WTC11 (cell line): ENCODE measurements around the gene OOSP1. TPM values are rescaled to one million over a fixed set of nuclear protein-coding genes. Genes with fewer than 3 reads are reported as not detected.
A peak's percentile ranks its signal among the peaks of the same experiment; 100 is the strongest.

Source experiments
- ATAC-seq: fragments of 200-7000 bp; cut with Tn5 transposase; 2 replicates; pipeline ENCODE4 v1.10.0; 2021; ENCODE audit warnings: mild to moderate bottlenecking, moderate library complexity
- CTCF ChIA-PET: fragments of 300-600 bp; sonication (Branson Sonifier 250); formaldehyde crosslinking; loops from one replicate; lab custom pipeline; 2021; ENCODE audit warnings: antibody characterized with exemption; lab: Charles Lee
- POLR2A ChIA-PET: fragments of 350-600 bp; sonication (Branson Sonifier 250); formaldehyde crosslinking; loops from one replicate; lab custom pipeline; 2021; ENCODE audit warnings: antibody characterized with exemption; lab: Charles Lee
- DNase-seq: peaks from one replicate; pipeline ENCODE4 v3.0.0; 2021; ENCODE audit warnings: low spot score
- H3K27ac Mint-ChIP-seq: 2 replicates; pipeline ENCODE4 v1.8.0; 2021; ENCODE audit warnings: mixed read lengths
- H3K27me3 Mint-ChIP-seq: 2 replicates; pipeline ENCODE4 v1.8.0; 2021; ENCODE audit warnings: low read depth, mild to moderate bottlenecking, moderate library complexity, mixed read lengths
- H3K36me3 Mint-ChIP-seq: 2 replicates; pipeline ENCODE4 v1.8.0; 2021; ENCODE audit warnings: mixed read lengths
- H3K4me1 Mint-ChIP-seq: 2 replicates; pipeline ENCODE4 v1.8.0; 2022; ENCODE audit warnings: mixed read lengths
- H3K4me3 Mint-ChIP-seq: 2 replicates; pipeline ENCODE4 v1.8.0; 2021; ENCODE audit warnings: mild to moderate bottlenecking, moderate library complexity, mixed read lengths
- H3K9me3 Mint-ChIP-seq: 2 replicates; pipeline ENCODE4 v1.8.0; 2021; ENCODE audit warnings: mixed read lengths
- CBFB ChIP-seq: sonication (generic); formaldehyde crosslinking; IDR thresholded peaks from 2 replicates; pipeline ENCODE4 v1.8.1; 2022; ENCODE audit warnings: mild to moderate bottlenecking, low read depth, missing genetic modification reagents
- ETV6 ChIP-seq: sonication (generic); formaldehyde crosslinking; IDR thresholded peaks from 2 replicates; pipeline ENCODE4 v1.8.1; 2022; ENCODE audit warnings: mild to moderate bottlenecking, missing genetic modification reagents
- FOXK1 ChIP-seq: sonication (generic); formaldehyde crosslinking; IDR thresholded peaks from 2 replicates; pipeline ENCODE4 v1.8.0; 2022; ENCODE audit warnings: mild to moderate bottlenecking, moderate library complexity, missing genetic modification reagents
- FOXP1 ChIP-seq: sonication (generic); formaldehyde crosslinking; IDR thresholded peaks from 2 replicates; pipeline ENCODE4 v1.8.0; 2022; ENCODE audit warnings: missing genetic modification reagents, mild to moderate bottlenecking, moderate library complexity, borderline replicate concordance
- GRHL2 ChIP-seq: fragments of 250-450 bp; sonication (Bioruptor Pico); IDR thresholded peaks from 2 replicates; pipeline ENCODE4 v1.8.0; 2022; ENCODE audit warnings: mild to moderate bottlenecking, moderate library complexity; ENCODE audit not compliant: insufficient replicate concordance, severe bottlenecking
- GTF2I ChIP-seq: fragments of 250-450 bp; sonication (Bioruptor Pico); conservative IDR thresholded peaks from 2 replicates; pipeline ENCODE4 v1.4.0; 2021; ENCODE audit warnings: mild to moderate bottlenecking
- NR2C2 ChIP-seq: sonication (generic); formaldehyde crosslinking; IDR thresholded peaks from 2 replicates; pipeline ENCODE4 v1.8.0; 2022; ENCODE audit warnings: mild to moderate bottlenecking, missing genetic modification reagents
- PRRX2 ChIP-seq: fragments of 250-450 bp; sonication (Bioruptor Pico); IDR thresholded peaks from 2 replicates; pipeline ENCODE4 v1.8.0; 2021; ENCODE audit warnings: mild to moderate bottlenecking
- RELA ChIP-seq: sonication (generic); formaldehyde crosslinking; IDR thresholded peaks from 2 replicates; pipeline ENCODE4 v1.8.1; 2022; ENCODE audit warnings: missing genetic modification reagents, mild to moderate bottlenecking, borderline replicate concordance
- ZNF317 ChIP-seq: sonication (generic); formaldehyde crosslinking; IDR thresholded peaks from 2 replicates; pipeline ENCODE4 v1.8.1; 2023; ENCODE audit warnings: low read depth, mild to moderate bottlenecking, moderate library complexity, missing genetic modification reagents, borderline replicate concordance
- ZNF416 ChIP-seq: fragments of 250-450 bp; sonication (Bioruptor Pico); IDR thresholded peaks from 2 replicates; pipeline ENCODE4 v1.9.0; 2021; ENCODE audit warnings: mild to moderate bottlenecking, inconsistent platforms
- ZNF671 ChIP-seq: fragments of 250-450 bp; sonication (Bioruptor Pico); IDR thresholded peaks from 2 replicates; pipeline ENCODE4 v1.8.0; 2021; ENCODE audit warnings: mild to moderate bottlenecking
- total RNA-seq: library from RNA; stranded (reverse); gene quantifications from 3 replicates; pipeline ENCODE4 v1.2.3, GENCODE V29; 2021
- TF ChIP-seq, protein P1 (sequence below): sonication (generic); formaldehyde crosslinking; IDR thresholded peaks from 2 replicates; pipeline ENCODE4 v1.8.0; 2022; ENCODE audit warnings: mild to moderate bottlenecking, missing genetic modification reagents
- TF ChIP-seq, protein P2 (sequence below): fragments of 250-450 bp; sonication (Bioruptor Pico); IDR thresholded peaks from 2 replicates; pipeline ENCODE4 v1.8.0; 2021; ENCODE audit warnings: mild to moderate bottlenecking
- TF ChIP-seq, protein P3 (sequence below): sonication (generic); formaldehyde crosslinking; IDR thresholded peaks from 2 replicates; pipeline ENCODE4 v1.8.1; 2023; ENCODE audit warnings: mild to moderate bottlenecking, missing genetic modification reagents, moderate library complexity
- TF ChIP-seq, protein P4 (sequence below): sonication (generic); formaldehyde crosslinking; IDR thresholded peaks from 2 replicates; pipeline ENCODE4 v1.8.0; 2023; ENCODE audit warnings: missing genetic modification reagents
- TF ChIP-seq, protein P5 (sequence below): sonication (generic); formaldehyde crosslinking; IDR thresholded peaks from 2 replicates; pipeline ENCODE4 v1.8.1; 2022; ENCODE audit warnings: low read depth, missing genetic modification reagents, borderline replicate concordance
- TF ChIP-seq, protein P6 (sequence below): sonication (generic); formaldehyde crosslinking; IDR thresholded peaks from 2 replicates; pipeline ENCODE4 v1.8.1; 2022; ENCODE audit warnings: mild to moderate bottlenecking, moderate library complexity, missing genetic modification reagents
- TF ChIP-seq, protein P7 (sequence below): fragments of 250-450 bp; sonication (Bioruptor Pico); IDR thresholded peaks from 2 replicates; pipeline ENCODE4 v2.1.2; 2022; ENCODE audit warnings: mild to moderate bottlenecking, moderate library complexity

OOSP1 gene
- total RNA-seq, 1 experiment from 2014 or later, result not detected

DNA sequence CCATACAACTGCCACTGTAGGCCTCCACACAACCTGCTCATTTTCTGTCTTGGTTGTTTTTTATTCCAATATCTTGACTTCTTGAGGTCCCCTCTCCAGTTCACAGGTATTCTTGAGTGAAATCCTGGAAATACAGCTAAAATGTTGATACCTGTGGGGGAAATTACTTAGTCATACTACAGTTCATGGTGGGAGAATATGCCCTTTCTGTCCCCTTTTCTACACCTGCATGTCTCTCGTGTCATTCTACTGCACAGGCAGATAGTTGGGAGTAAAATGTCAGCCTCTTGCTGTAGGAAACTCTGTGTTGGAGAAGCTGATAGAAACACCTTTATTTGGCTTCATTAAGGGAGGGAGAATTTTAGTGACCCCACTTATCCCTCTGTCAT lies 30.2 kb downstream of the OOSP1 start (continued):
- no peak for TF ChIP-seq RELA (CRISPR knock-in tag)
- no peak for TF ChIP-seq GTF2I (CRISPR knock-in tag)
- no peak for TF ChIP-seq FOXP1

DNA sequence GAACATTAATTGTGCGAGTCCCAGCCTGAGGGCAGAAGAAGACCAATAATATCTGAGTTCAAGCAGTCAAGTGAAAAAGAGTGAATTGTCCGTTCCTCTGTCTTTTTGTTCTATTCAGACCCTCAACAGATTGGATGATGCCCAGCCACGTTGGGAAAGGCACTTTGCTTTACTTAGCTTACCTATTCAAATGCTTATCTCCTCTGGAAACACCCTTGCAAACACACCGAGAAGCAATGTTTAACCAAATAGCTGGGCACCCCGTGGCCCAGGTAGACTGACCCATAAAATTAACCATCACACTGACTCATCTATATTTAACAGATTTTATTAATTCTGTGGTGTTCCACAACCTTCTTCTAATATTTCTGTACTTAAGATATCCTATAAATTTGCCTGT lies 34.9 kb downstream of the OOSP1 start:
- Mint-ChIP-seq H3K4me3 (no peak overlapping the region), H3K36me3 (no peaks in the 10 kb centered on the region), H3K4me1 (peaks cover 12% of the 10 kb centered on the region), H3K27me3 (no peaks in the 10 kb centered on the region), H3K9me3 (no peaks in the 10 kb centered on the region)
- DNase-seq, result no peak
- CTCF ChIA-PET, result interaction anchor here (0.8 to 1.2 kb wide), 2 partner anchors 10 to 159 kb away, joined by 3 to 5 read pairs; partner anchors contain the start of gene OOSP4A
- ATAC-seq, result peak; percentile 75
- TF ChIP-seq ZNF671, result no peak
- TF ChIP-seq FOXK1 (CRISPR knock-in tag), result no peak
- no peak for TF ChIP-seq ETV6 (CRISPR knock-in tag)
- no peak for TF ChIP-seq ZNF416 (CRISPR knock-in tag)
- no peak for TF ChIP-seq PRRX2 (CRISPR knock-in tag)
- TF ChIP-seq, protein P1, sequence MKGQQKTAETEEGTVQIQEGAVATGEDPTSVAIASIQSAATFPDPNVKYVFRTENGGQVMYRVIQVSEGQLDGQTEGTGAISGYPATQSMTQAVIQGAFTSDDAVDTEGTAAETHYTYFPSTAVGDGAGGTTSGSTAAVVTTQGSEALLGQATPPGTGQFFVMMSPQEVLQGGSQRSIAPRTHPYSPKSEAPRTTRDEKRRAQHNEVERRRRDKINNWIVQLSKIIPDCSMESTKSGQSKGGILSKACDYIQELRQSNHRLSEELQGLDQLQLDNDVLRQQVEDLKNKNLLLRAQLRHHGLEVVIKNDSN, result no peak
- TF ChIP-seq, protein P2, sequence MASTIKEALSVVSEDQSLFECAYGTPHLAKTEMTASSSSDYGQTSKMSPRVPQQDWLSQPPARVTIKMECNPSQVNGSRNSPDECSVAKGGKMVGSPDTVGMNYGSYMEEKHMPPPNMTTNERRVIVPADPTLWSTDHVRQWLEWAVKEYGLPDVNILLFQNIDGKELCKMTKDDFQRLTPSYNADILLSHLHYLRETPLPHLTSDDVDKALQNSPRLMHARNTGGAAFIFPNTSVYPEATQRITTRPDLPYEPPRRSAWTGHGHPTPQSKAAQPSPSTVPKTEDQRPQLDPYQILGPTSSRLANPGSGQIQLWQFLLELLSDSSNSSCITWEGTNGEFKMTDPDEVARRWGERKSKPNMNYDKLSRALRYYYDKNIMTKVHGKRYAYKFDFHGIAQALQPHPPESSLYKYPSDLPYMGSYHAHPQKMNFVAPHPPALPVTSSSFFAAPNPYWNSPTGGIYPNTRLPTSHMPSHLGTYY, result no peak
- TF ChIP-seq, protein P3, sequence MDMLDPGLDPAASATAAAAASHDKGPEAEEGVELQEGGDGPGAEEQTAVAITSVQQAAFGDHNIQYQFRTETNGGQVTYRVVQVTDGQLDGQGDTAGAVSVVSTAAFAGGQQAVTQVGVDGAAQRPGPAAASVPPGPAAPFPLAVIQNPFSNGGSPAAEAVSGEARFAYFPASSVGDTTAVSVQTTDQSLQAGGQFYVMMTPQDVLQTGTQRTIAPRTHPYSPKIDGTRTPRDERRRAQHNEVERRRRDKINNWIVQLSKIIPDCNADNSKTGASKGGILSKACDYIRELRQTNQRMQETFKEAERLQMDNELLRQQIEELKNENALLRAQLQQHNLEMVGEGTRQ (CRISPR knock-in tag), result no peak
- no peak for TF ChIP-seq ZNF317 (CRISPR knock-in tag)
- no peak for TF ChIP-seq NR2C2
- TF ChIP-seq GRHL2, result no peak
- no peak for TF ChIP-seq GTF2I (CRISPR knock-in tag)
- TF ChIP-seq, protein P4, sequence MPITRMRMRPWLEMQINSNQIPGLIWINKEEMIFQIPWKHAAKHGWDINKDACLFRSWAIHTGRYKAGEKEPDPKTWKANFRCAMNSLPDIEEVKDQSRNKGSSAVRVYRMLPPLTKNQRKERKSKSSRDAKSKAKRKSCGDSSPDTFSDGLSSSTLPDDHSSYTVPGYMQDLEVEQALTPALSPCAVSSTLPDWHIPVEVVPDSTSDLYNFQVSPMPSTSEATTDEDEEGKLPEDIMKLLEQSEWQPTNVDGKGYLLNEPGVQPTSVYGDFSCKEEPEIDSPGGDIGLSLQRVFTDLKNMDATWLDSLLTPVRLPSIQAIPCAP (CRISPR knock-in tag), result no peak
- no peak for TF ChIP-seq CBFB (CRISPR knock-in tag)
- TF ChIP-seq, protein P5, sequence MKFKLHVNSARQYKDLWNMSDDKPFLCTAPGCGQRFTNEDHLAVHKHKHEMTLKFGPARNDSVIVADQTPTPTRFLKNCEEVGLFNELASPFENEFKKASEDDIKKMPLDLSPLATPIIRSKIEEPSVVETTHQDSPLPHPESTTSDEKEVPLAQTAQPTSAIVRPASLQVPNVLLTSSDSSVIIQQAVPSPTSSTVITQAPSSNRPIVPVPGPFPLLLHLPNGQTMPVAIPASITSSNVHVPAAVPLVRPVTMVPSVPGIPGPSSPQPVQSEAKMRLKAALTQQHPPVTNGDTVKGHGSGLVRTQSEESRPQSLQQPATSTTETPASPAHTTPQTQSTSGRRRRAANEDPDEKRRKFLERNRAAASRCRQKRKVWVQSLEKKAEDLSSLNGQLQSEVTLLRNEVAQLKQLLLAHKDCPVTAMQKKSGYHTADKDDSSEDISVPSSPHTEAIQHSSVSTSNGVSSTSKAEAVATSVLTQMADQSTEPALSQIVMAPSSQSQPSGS, result no peak
- TF ChIP-seq, protein P6, sequence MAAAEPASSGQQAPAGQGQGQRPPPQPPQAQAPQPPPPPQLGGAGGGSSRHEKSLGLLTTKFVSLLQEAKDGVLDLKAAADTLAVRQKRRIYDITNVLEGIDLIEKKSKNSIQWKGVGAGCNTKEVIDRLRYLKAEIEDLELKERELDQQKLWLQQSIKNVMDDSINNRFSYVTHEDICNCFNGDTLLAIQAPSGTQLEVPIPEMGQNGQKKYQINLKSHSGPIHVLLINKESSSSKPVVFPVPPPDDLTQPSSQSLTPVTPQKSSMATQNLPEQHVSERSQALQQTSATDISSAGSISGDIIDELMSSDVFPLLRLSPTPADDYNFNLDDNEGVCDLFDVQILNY (CRISPR knock-in tag), result no peak
- TF ChIP-seq, protein P7, sequence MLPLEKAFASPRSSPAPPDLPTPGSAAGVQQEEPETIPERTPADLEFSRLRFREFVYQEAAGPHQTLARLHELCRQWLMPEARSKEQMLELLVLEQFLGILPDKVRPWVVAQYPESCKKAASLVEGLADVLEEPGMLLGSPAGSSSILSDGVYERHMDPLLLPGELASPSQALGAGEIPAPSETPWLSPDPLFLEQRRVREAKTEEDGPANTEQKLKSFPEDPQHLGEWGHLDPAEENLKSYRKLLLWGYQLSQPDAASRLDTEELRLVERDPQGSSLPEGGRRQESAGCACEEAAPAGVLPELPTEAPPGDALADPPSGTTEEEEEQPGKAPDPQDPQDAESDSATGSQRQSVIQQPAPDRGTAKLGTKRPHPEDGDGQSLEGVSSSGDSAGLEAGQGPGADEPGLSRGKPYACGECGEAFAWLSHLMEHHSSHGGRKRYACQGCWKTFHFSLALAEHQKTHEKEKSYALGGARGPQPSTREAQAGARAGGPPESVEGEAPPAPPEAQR, result no peak
- TF ChIP-seq, all 79 proteins: peak for 0
- 0 out of 2 replicates have a peak overlapping the region, but pooled peaks have one; percentile 15 for H3K27ac Mint-ChIP-seq
- POLR2A ChIA-PET, result interaction anchor here (0.7 kb wide), 1 partner anchor 9 kb away, joined by 3 read pairs; no protein-coding TSS in a partner anchor
